ENCODE measurements around the gene C11orf68.
"Not testable (repeated sequence)": the region's sequence is repeated elsewhere in the genome, so short reads cannot be mapped to it uniquely, and the experiment has no call there.

C11orf68 gene

GRCh38 chr11:65911682-65912568, 6.9 kb downstream of the C11orf68 start:
- FAIRE-seq = peak; percentile 19

- no peak for FAIRE-seq
These were observed 11.0 kb downstream of the C11orf68 start for GRCh38 chr11:65907878-65908277.

GRCh38 chr11:65906602-65907001, 12.3 kb downstream of the C11orf68 start:
- FAIRE-seq = no peak

GRCh38 chr11:65903715-65904114, 15.1 kb downstream of the C11orf68 start:
- FAIRE-seq = no peak

DNA sequence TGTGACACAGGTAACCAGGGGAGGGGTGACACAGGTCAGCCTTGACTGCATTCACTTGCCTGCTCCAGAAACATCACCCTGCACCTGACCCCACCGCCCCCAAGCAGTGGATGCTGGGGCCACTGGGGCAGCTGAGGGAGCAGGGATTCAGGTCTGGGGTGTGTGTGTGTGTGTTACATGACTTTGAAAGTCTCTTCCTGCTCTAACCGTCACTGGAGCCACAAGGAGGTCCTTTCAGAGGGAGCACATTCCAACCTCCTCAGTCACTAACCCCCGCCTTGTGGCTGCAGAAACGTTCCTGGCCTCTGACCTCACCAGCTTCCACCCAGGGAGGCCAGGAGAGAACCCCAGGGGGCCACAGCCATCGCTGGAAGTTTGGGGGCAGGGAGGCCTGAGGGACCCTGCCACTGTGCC, 15.8 kb downstream of the C11orf68 start:
- no peak for FAIRE-seq

DNA sequence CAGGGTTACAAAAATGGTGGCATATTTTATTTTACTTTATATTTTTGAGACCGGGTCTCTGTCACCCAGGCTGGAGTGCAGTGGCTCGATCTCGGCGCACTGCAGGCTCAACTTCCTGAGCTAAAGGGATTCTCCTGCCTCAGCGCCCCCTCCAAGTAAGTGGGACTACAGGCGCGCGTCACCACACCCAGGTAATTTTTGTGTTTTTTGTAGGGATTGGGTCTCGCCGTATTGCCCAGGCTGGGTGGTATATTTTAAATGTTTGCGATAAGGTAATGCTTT, 18.0 kb downstream of the C11orf68 start:
- FAIRE-seq = no peak

DNA sequence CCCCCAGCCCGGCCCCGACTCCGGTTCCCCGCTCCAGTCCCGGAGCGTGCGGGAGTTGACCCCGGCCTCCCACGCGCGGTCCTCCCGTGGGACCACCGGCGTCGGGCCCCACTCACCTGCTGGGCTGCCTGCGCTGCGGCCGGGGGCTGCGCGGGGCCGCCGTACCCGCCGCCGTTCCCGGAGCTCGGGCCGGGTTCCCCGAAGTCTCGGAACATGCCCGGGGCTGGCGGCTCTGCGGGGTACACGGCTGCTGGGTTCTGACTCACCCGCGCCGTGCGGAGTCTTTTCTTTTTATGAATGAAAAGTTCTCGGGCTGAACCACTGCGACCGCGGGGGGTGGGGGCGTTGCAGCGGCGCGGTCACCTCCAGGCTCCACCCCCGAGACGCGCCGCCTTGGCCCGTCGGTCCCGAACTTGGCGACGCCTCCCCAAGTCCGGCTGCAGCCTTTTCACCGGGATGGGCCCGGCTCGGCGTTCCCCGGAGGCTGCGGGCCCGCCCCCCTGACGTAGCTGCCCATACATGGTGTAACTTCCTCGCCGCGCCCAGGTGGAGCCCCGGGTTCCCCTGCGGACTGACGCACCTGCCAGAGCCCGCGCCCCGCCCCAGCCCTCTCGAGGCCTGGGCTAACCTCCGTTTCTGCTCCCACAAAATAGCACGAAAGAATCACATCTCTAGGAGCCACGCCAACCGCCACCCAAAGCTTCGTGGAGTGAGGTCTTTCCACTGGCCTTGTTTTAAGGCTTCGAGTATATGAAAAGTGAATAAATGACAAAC, 18.6 kb downstream of the C11orf68 start, which contains the start of gene FOSL1:
TSS of gene FOSL1 (minus strand) at position 264 of the 774 bp plus-strand sequence. CDS start at position 215, 49 bp downstream.
- FAIRE-seq = peak; percentile 55

- no peak for FAIRE-seq
These were observed 19.3 kb downstream of the C11orf68 start for GRCh38 chr11:65899356-65900124.

GRCh38 chr11:65898656-65899355, 20.1 kb downstream of the C11orf68 start:
- FAIRE-seq = no peak

- no peak for FAIRE-seq
These were observed 21.8 kb downstream of the C11orf68 start for GRCh38 chr11:65897020-65897471.

- no peak for FAIRE-seq
These were observed 22.5 kb downstream of the C11orf68 start for GRCh38 chr11:65896034-65896999.

DNA sequence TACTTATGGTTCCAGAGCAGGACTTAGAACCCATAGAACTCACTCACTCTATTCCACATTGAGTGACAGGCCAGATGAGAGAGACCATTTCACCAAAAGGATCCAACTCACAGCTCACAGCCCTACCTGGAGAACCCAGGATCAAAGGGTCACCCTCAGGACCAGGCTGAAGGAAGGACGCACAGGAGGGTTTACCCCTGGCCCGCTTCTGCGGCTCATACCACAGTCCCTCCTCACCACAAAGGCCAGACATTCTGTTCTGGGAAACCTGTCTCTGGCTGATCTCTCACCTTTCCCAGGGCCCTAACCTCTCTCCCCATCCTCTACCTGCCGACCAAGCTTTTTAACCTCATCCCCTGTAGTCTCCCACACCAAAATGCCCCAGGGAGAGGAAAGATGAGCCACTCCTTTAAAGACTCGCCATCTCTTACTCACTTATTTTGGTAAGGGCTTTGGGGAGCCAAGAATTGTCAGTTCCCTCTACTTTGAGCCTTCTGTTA, 23.3 kb downstream of the C11orf68 start:
- FAIRE-seq = no peak

DNA sequence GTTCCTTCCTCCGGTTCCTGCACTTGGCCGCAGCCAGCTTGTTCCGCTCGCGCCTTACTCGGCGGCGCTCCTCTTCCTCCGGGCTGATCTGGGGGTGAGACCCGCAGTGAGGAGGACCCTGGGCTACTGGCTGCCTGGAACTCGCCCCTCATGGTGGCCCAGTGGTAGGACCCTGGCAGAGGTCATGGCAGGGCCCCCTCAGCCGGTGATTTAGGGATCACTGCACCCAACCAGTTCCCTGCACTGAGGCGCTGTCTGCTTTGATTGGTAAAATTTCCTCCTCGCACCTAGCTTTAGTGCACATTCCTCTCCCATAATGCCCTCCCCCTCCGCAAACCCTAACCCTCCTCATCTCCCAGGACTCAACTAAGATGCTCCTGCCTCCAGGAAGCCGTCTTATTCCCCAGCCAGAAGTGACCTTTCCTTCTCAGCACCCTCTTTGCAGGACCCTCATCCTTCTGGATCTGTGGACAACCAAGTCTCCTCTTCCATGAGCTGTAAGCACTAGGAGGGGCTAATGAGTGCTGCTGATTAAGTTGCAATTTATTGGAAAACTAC, 24.7 kb downstream of the C11orf68 start:
- no peak for FAIRE-seq

- no peak for FAIRE-seq
These were observed 26.1 kb downstream of the C11orf68 start for GRCh38 chr11:65892661-65893317.

DNA sequence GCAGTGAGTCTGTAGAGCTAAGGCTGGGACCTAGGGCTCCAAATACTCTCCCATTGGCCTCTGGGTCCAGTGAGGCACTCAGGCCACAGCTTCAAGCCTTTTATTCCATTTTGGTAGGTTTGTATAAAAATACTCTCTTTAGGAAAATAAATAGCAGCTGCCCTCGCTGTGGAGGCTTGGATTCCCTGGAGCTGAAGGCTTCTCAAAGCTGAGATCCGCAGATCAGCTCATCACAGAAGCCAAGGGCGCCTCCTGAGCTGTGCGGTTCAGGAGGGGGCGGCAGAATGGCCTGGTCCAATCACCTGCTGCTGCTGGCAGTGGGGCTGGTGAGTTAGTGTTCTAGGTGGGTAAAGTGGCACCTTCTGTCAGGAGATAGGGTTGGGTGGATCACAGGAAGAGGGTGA, 26.7 kb downstream of the C11orf68 start:
- not testable (repeated sequence) for FAIRE-seq

- no peak for FAIRE-seq
These were observed 27.4 kb downstream of the C11orf68 start for GRCh38 chr11:65891219-65892136.

DNA sequence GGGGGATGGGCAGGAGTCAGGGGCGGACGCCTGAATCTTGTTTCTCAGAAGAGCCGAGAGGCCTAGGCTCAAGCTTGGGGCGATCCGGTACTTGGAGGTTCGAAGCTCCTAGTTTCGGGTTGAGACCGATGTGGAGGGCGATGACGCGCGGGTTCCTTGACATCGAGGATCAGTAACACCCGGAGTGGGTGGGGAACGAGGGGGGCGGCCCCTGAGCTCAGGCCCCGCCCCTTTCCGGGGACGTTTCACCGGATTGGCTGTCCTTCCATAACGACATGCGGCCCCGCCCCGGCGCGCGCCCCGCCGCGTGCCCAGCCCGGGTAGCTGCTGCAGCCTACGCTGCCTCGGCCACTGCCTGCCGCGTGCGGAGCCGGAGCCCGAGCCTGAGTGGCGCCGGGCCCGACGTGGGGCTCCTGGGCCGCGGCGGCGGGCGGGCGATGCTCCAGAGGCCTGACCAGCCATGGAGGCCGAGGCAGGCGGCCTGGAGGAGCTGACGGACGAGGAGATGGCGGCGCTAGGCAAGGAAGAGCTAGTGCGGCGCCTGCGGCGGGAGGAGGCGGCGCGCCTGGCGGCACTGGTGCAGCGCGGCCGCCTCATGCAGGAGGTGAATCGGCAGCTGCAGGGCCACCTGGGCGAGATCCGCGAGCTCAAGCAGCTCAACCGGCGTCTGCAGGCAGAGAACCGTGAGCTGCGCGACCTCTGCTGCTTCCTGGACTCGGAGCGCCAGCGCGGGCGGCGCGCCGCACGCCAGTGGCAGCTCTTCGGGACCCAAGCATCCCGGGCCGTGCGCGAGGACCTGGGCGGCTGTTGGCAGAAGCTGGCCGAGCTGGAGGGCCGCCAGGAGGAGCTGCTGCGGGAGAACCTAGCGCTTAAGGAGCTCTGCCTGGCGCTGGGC, 28.3 kb downstream of the C11orf68 start, which contains the start of gene CCDC85B:
TSS of gene CCDC85B (plus strand) at position 350 of the 895 bp plus-strand sequence. CDS start at position 461, 111 bp downstream.
- FAIRE-seq = no peak

Measured in A204.1 (cell line).